Fibroblast of skin of left biceps (primary cell): ENCODE measurements around the gene ZDHHC14.
"Not testable (repeated sequence)": the region's sequence is repeated elsewhere in the genome, so short reads cannot be mapped to it uniquely, and the experiment has no call there.

ENCODE experiments used
- DNase-seq, 2 experiments: peaks; one replicate each; pipeline ENCODE4 v3.0.0-alpha.2; 2013; ENCODE audit warnings: low read depth in 2 of 2

Gene ZDHHC14

DNA sequence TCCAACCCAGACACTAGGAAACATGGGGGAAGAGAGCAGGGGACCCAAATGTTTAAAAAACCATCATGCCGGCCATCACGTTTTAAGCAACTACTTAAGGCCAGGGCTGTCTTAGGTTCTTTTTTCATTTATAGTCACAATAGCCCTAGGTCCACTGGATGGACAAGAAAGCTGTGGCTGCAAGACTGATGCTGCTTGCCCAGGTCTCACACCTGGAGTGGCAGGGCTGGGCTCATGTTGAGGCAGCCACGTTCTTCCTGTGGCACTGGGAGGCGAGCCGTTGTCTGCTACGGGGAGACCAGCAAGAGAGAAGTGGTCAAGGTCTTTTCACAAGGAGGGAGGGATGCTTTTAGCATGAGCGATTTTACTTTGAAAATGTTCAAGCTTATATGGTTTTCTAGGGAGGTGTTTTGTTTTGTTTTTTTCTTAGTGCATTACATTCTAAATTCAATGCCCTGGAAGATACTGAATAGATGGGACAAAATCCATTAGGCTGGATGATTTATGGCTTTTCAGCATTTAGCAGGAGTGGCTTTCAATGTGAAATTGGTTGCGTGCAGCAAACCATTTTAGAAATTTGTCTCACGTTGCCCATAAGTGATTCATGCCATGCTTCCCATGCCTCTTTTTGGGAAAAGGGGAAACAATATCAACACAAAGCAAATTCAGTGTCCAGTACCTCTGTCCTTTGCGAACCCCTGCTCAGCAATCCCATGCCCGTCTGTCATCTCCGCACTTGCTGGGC is 335.4 kb downstream of the ZDHHC14 start:
- DNase-seq, result no peak

DNA sequence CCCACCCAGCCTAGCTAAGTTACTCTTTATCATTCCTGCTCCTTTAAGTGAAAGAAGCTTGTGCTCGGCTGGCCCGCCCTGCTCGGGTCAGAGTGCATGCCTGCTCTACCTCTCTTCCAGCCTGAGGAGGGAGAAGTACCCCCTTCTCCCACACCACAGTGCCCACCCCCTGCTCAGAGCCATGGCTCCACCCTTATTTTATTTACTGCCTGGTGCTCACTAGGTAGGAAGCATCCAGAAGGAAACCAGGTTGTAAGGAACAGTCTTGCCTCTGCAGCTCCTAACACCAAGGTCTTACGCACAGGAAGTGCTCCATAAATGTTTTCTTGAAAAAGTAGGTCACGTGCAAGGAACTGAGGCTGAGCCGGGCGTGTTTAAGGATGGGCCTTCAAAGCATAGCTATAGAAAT is 336.4 kb downstream of the ZDHHC14 start:
- DNase-seq, result no peak

DNA sequence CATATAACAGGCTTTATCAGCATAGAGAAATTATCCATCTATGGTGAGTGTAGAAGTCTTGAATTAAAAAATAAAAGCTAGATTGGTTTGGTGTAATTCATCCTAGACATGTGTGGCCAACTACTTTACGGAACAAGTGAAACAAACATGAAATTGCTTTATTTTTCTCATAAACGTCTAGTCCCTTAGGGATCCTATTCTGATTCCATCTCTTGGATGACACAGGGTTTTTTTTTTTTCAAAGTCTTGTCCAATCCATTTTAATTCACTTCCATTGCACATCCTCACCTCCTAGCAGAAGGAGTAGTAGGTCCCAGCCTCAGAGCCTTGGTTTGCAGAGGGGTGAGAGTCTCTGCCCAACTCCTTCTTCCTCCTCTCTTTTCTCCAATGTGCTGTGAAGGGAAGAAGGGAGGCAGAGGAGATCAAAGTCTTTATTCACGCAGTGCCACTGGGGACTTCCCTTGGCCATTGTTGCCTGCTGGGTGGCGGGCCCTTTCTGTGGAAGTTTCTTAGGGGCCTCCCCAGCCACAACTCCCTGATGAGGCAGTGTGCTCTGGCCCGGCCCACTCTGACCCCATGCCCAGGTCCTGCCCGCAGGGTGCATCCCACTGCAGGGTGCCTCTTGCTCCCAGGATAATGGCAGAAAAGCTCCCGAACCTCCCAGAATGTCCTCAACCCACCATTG is 337.7 kb downstream of the ZDHHC14 start:
- DNase-seq, result no peak

DNA sequence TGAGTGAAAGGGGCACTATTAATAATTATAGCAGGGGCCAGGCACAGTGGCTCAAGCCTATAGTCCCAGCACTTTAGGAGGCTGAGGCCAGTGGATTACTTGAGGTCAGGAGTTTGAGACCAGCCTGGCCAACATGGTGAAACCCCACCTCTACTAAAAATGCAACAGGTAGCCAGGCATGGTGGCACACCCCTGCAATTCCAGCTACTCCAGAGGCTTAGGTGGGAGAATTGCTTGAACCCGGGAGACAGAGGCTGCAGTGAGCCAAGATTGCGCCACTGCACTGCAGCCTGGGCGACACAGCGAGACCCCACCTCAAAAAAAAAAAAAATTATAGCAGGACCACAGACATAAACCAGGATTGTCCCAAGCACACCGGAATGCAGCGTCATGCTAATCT is 340.0 kb downstream of the ZDHHC14 start:
- not testable (repeated sequence) for DNase-seq

DNA sequence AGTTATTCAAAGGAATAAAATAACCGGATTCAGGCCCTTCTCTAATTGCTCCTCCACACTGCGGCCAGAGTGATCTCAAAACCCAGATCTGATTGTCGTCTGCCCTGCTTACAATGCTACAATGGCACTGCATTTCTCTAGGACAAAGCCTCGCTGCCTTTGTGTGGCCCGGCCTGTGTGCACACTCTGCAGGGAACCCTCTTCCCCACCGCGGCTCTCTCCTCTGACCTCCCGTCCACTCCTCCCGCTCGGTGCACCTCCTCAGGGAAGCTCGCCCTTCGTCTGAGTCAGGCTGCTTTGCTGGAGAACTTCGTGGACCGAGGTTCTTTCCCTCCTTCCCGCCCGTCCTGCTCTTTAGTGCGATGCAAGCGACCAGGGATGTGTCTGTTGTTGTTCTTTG is 340.4 kb downstream of the ZDHHC14 start:
- DNase-seq, result no peak

DNA sequence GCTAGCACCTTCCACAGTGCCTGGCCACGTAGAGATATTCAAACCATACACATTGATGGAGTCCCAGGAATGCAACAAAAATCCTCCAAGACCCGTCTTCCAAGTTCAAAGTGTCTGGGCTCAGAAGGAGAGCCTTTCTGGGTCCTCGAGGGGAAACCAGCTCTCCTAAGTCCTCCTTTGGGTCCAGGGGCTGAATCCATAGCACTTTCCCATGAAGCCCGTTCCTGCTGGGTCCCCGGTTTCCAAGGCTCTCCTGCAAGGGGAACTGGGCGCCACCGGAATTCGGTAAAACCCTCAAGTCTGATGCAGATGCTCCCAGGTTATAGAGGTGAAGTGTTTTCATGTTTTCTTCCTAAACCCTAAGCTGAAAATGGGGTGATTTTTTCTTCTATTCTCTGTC is 340.8 kb downstream of the ZDHHC14 start:
- no peak for DNase-seq

DNA sequence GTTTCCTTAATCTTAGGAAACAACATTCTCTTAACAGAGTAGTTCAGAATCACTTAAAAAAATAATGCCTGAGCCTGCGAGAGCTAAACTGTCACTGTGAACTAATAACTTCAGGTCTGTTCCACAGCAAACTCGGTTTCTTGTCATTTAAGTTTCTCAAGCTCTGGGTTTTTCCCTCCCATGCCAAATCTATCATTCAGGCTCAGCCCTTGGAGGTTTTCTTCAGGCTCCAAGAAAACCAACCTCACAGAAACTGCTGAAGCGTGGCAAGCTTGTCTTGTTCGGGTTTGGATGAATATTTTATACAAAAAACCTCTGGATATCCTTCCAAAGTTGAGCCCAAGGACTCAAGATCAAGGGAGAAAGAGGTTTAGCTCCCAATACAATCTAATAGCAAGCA is 342.4 kb downstream of the ZDHHC14 start:
- no peak for DNase-seq

DNA sequence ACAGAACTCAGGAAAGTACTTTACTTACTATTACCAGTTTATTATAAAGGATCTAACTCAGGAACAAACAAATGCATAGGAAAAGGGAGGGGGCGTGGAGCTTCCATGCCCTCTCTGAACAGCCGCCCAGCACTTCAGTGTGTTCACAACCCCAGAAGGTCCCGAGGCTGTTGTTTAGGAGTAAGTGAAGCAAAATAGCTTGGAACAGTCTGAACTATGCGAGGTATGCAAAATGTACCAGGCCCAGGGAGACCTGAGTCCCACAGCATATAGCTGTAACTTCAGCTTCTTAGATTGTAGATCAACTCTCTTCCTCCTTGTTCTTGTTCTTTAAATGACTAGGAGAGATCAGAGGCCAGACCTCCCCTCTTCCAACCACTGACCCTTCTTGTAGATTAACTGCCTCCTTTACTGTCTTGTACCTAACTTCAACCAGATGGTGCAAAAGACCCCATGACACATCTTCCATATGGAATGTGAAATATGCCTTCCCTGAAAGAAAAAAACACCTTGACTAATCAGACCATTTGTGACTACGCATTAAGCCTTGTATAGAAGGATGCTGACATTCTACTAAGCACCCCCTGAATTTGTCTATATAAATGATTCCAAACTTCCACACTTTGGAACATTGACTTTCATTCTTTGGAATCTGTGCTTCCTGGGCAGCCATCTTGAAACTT is 343.3 kb downstream of the ZDHHC14 start:
- DNase-seq, result peak; percentile 4 to 13

DNA sequence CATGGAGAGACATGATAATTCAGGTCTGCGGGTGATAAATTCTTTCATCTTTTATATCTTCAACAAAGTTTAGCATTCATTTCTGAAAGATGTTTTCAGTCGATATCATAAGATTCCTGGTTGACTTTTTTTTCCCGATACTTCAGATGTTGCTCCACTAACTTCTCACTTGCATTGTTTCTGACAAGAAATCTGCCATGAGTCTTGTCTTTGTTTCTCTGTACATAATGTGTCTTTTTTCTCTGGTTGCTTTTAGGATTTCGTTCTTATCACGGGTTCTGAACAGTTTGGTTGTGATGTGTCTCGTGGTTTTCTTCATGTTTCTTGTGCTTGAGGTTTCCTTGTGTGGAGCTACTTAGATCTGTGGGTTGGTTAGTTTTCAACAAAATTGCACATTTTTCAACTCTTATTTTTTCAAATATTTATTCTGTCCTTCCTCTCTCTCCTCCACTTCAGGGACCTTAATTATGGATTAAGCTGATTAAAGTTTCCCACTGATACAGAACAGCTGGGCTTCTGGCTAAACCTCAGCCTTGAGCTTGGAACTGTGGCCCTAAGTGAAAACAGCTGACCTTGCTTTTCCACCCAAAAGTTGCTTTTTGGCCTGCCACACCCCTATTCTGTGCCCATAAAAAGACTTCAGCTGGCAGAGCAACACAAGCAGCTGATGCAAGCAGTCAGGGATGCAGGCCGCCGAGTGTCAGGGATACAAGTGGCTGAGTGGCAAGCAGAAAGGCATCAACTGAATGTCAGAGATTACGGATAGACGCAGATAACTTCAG is 344.2 kb downstream of the ZDHHC14 start:
- DNase-seq, result no peak

DNA sequence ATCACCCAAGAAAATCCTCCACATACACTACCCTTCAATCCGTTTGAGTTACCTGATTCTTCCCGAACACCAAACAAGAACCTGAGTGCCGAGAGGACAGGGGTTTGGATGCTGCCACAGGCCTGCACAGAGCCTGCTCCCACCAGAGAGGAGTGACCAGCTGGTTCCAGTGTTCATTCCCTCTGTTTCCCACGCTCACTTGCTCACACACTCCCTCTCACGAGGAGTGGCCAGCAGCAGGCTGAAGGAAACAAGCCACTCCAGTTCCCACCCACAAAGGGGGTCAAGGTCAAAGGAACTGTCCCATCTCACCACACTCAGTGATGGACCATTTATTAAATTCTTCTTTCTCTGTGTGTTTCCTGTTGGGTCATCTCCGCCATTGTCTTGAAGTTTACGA is 344.8 kb downstream of the ZDHHC14 start:
- DNase-seq, result no peak

DNA sequence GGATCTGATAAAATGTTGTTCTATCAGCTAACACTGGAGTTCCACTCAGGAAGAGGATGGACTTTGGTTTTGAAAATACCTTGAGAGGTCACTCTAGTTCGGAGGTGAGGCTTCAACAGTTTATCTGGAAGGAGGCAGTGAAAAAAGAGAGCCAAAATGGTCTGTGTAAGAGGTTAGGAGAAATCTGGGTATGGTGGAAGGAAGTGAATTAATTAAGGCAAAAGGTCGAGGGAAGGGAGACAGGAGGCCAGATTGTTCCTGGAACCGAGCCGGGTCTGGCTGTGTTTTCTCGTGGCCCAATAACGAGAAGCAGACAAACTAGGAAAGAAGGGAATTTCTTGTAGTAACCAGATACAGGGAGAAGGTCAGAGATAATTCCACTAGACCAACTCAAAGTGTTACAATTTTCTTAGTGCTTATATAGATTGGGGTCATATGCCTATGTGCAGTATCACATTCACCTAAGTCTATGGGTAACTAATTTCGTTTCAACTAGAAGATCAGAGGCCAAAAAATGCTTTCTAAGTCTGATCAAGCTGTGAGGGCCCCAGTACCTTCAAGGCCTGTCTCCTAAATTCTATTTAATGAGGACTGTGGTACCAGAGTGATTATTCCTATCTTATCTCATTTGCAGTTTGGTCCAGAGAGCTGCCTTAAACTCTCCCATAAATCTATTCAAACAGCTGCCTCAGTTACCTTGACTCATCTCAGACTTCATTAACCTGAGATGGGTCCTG is 346.1 kb downstream of the ZDHHC14 start:
- DNase-seq, result no peak
